HCT116 (cell line): ENCODE results near the gene SHISA2. TPM values are rescaled to one million over a fixed set of nuclear protein-coding genes. Genes with fewer than 3 reads are reported as not detected.

Source experiments
- ATAC-seq: fragments of 200-7000 bp; cut with Tn5 transposase; 2 replicates; pipeline ENCODE4 v1.9.1; 2020; ENCODE audit warnings: mild to moderate bottlenecking, moderate library complexity
- BruUV-seq: library from RNA; stranded (reverse); fragments of 400-500 nt; replicated peaks from 2 replicates; lab custom pipeline; 2021; lab: Mats Ljungman, UMichigan
- CTCF ChIA-PET: fragments of 300-600 bp; sonication (Branson Sonifier 250); formaldehyde crosslinking; loops from one replicate; lab custom pipeline; 2021; ENCODE audit warnings: antibody characterized with exemption; lab: Charles Lee
- POLR2A ChIA-PET: fragments of 300-600, 350-600 bp; sonication (Branson Sonifier 250); formaldehyde crosslinking; loops from one replicate; lab custom pipeline; 2021; ENCODE audit warnings: antibody characterized with exemption; lab: Charles Lee
- RAD21 ChIA-PET, 2 experiments: fragments of 300-600 bp; sonication (Branson Sonifier 250); formaldehyde crosslinking; loops; one replicate each; lab custom pipeline; 2023; ENCODE audit warnings: low total read pairs in 2 of 2; ENCODE audit not compliant: uncharacterized antibody in 2 of 2, unreplicated experiment in 2 of 2, low non-redundant PET in 1 of 2; lab: Charles Lee
- DNase-seq: peaks from one replicate; pipeline ENCODE4 v3.0.0-alpha.2; 2010; ENCODE audit warnings: low read depth, low spot score
- H2AFZ ChIP-seq: fragments of 200-600 bp; shearing (Covaris generic), sonication (generic); 2 replicates; pipeline ENCODE4 v1.6.1; 2017; ENCODE audit warnings: low read depth, mixed run types, mixed read lengths, antibody characterized with exemption, low read length; ENCODE audit not compliant: poor library complexity, severe bottlenecking
- H3K27ac ChIP-seq: 2 replicates; pipeline ENCODE4 v1.5.1; 2012; ENCODE audit warnings: low read depth, low read length
- H3K27me3 ChIP-seq: fragments of 200-600 bp; sonication (generic); 2 replicates; pipeline ENCODE4 v1.6.1; 2016; ENCODE audit warnings: mixed run types, low read length, mixed read lengths; ENCODE audit not compliant: insufficient read depth
- H3K36me3 ChIP-seq, 2 experiments: fragments of 200-500 bp in 1 of 2; fragments of 200-600 bp in 1 of 2; sonication (Bioruptor generic) in 1 of 2; sonication (generic) in 1 of 2; 2 replicates each; pipeline versions ENCODE4 v1.5.1 to v1.6.1; 2014 to 2016; ENCODE audit warnings: low read length in 2 of 2, inconsistent platforms in 1 of 2, mixed read lengths in 1 of 2, mixed run types in 1 of 2; ENCODE audit not compliant: insufficient read depth in 2 of 2, control insufficient read depth in 1 of 2
- H3K4me1 ChIP-seq, 2 experiments: fragments of 200-600 bp in 1 of 2; sonication (generic) in 1 of 2; 2 replicates each; pipeline versions ENCODE4 v1.5.1 to v1.6.1; 2012 to 2017; ENCODE audit warnings: low read length in 2 of 2, inconsistent platforms in 1 of 2, mild to moderate bottlenecking in 1 of 2, mixed read lengths in 1 of 2, mixed run types in 1 of 2, moderate library complexity in 1 of 2; ENCODE audit not compliant: insufficient read depth in 2 of 2, control insufficient read depth in 1 of 2
- H3K4me2 ChIP-seq: fragments of 200-600 bp; sonication (generic); 2 replicates; pipeline ENCODE4 v1.6.1; 2017; ENCODE audit warnings: mixed run types, low read length, mixed read lengths
- H3K4me3 ChIP-seq, 2 experiments: fragments of 200-600 bp in 1 of 2; sonication (generic) in 1 of 2; replicated peaks in 1 of 2; 2 replicates each; pipeline ENCODE4 v1.5.1; 2011 to 2016; ENCODE audit warnings: low read length in 2 of 2, control low read depth in 1 of 2, low read depth in 1 of 2, mild to moderate bottlenecking in 1 of 2, mixed read lengths in 1 of 2, mixed run types in 1 of 2
- H3K79me2 ChIP-seq: fragments of 200-600 bp; sonication (generic); 2 replicates; pipeline ENCODE4 v1.6.1; 2017; ENCODE audit warnings: mild to moderate bottlenecking, mixed run types, low read length, moderate library complexity, mixed read lengths; ENCODE audit not compliant: insufficient read depth
- H3K9ac ChIP-seq: fragments of 200-600 bp; sonication (generic); 2 replicates; pipeline ENCODE4 v1.6.1; 2016; ENCODE audit warnings: low read length, mixed read lengths
- H3K9me2 ChIP-seq: fragments of 200-600 bp; sonication (generic), shearing (Covaris generic); 2 replicates; pipeline ENCODE4 v1.6.1; 2017; ENCODE audit warnings: mixed run types, mild to moderate bottlenecking, moderate library complexity; ENCODE audit not compliant: insufficient read depth
- H3K9me3 ChIP-seq, 2 experiments: fragments of 200-500 bp in 1 of 2; fragments of 200-600 bp in 1 of 2; sonication (Bioruptor generic) in 1 of 2; sonication (generic) in 1 of 2; 2 replicates each; pipeline ENCODE4 v1.6.1; 2014 to 2017; ENCODE audit warnings: low read length in 2 of 2, mixed read lengths in 2 of 2, inconsistent platforms in 1 of 2, low read depth in 1 of 2, mild to moderate bottlenecking in 1 of 2, mixed run types in 1 of 2, moderate library complexity in 1 of 2; ENCODE audit not compliant: control insufficient read depth in 1 of 2, insufficient read depth in 1 of 2
- H4K20me1 ChIP-seq: fragments of 200-600 bp; sonication (generic), shearing (Covaris generic); 2 replicates; pipeline ENCODE4 v1.6.1; 2017; ENCODE audit warnings: mixed run types, mild to moderate bottlenecking, moderate library complexity; ENCODE audit not compliant: insufficient read depth
- CBX3 ChIP-seq: IDR thresholded peaks from 2 replicates; pipeline ENCODE4 v1.6.1; 2012; ENCODE audit warnings: low read depth
- EGR1 ChIP-seq: IDR thresholded peaks from 2 replicates; pipeline ENCODE4 v1.6.1; 2012; ENCODE audit warnings: low read depth
- ELF1 ChIP-seq: IDR thresholded peaks from 2 replicates; pipeline ENCODE4 v1.6.1; 2012; ENCODE audit warnings: low read depth, borderline replicate concordance
- JUND ChIP-seq: IDR thresholded peaks from 2 replicates; pipeline ENCODE4 v1.6.1; 2012
- POLR2AphosphoS5 ChIP-seq: IDR thresholded peaks from 2 replicates; pipeline ENCODE4 v1.6.1; 2011; ENCODE audit warnings: mild to moderate bottlenecking, low read depth, low read length, moderate library complexity
- RAD21 ChIP-seq: IDR thresholded peaks from 2 replicates; pipeline ENCODE4 v1.6.1; 2012; ENCODE audit warnings: low read depth, mild to moderate bottlenecking
- SP1 ChIP-seq: IDR thresholded peaks from 2 replicates; pipeline ENCODE4 v1.6.1; 2012; ENCODE audit warnings: low read depth
- ZFX ChIP-seq: fragments of 450-650 bp; IDR thresholded peaks from 2 replicates; pipeline ENCODE4 v1.6.1; 2017
- intact Hi-C: fragments of 100-400 bp; cut with micrococcal nuclease; formaldehyde crosslinking; loops from 2 replicates; pipeline ENCODE4 v1.10.0; 2022
- total RNA-seq: library from RNA; stranded (reverse); gene quantifications from one replicate; pipeline ENCODE4 v1.2.1, GENCODE V29; 2021; ENCODE audit not compliant: unreplicated experiment
- TF ChIP-seq, protein P1 (sequence below), 3 experiments: fragments of 200-600 bp in 1 of 3; sonication (generic) in 1 of 3; IDR thresholded peaks in 2 of 3; conservative IDR thresholded peaks in 1 of 3; 2 replicates each; pipeline ENCODE4 v1.5.1; 2012 to 2017; ENCODE audit warnings: low read depth in 2 of 3, low read length in 2 of 3, antibody characterized with exemption in 1 of 3, borderline replicate concordance in 1 of 3, control low read depth in 1 of 3, mild to moderate bottlenecking in 1 of 3, mixed read lengths in 1 of 3, mixed run types in 1 of 3, moderate library complexity in 1 of 3; ENCODE audit not compliant: insufficient read depth in 1 of 3
- TF ChIP-seq, protein P2 (sequence below): IDR thresholded peaks from 2 replicates; pipeline ENCODE4 v1.6.1; 2012

Gene SHISA2
- total RNA-seq, 1 experiment from 2014 or later: not detected

DNA sequence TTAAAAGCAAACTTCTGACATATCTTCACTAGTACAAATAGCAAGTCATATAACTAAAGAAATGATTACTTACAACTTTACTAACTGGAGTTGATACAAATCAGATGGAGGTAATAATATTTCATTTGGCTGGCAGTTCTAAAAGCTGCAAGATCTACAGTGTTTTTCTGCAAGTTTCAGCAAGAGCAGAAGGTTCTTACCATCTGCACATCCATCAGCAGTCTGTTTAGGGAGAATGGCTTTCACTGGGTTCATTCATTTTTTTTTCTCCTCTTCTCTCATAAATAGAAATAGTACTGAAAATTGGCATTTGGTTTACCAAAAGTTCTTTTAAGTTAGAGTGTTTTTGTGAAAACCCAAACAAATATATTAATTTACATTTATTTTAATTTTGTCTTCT is 3.1 kb upstream of the SHISA2 start:
- Histone ChIP-seq H3K79me2 (no peaks in the 10 kb centered on the region), H3K4me3 (no peak overlapping the region), H4K20me1 (no peaks in the 10 kb centered on the region), H3K9me2 (no peaks in the 10 kb centered on the region), H3K9me3 (no peaks in the 10 kb centered on the region), H3K4me1 (no peaks in the 10 kb centered on the region), H3K27ac (no peak overlapping the region), H3K36me3 (no peaks in the 10 kb centered on the region), H3K4me2 (no peak overlapping the region), H3K9ac (no peak overlapping the region), H2AFZ (no peak overlapping the region), H3K27me3 (peaks cover 37% of the 10 kb centered on the region)
- BruUV-seq: no TSS peak
- no peak for TF ChIP-seq SP1
- TF ChIP-seq POLR2AphosphoS5: no peak
- TF ChIP-seq RAD21: no peak
- TF ChIP-seq ZFX: no peak
- TF ChIP-seq, protein P1, sequence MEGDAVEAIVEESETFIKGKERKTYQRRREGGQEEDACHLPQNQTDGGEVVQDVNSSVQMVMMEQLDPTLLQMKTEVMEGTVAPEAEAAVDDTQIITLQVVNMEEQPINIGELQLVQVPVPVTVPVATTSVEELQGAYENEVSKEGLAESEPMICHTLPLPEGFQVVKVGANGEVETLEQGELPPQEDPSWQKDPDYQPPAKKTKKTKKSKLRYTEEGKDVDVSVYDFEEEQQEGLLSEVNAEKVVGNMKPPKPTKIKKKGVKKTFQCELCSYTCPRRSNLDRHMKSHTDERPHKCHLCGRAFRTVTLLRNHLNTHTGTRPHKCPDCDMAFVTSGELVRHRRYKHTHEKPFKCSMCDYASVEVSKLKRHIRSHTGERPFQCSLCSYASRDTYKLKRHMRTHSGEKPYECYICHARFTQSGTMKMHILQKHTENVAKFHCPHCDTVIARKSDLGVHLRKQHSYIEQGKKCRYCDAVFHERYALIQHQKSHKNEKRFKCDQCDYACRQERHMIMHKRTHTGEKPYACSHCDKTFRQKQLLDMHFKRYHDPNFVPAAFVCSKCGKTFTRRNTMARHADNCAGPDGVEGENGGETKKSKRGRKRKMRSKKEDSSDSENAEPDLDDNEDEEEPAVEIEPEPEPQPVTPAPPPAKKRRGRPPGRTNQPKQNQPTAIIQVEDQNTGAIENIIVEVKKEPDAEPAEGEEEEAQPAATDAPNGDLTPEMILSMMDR (IDR thresholded peaks at IDR 0.05 in 2 of 3, conservative IDR thresholded peaks at IDR 0.05 in 1 of 3; ENCODE audit: borderline replicate concordance in 1 of 3, insufficient read depth in 1 of 3, low read depth in 2 of 3, low read length in 2 of 3): no peak
- TF ChIP-seq ELF1: no peak
- no peak for TF ChIP-seq EGR1
- TF ChIP-seq, protein P2, sequence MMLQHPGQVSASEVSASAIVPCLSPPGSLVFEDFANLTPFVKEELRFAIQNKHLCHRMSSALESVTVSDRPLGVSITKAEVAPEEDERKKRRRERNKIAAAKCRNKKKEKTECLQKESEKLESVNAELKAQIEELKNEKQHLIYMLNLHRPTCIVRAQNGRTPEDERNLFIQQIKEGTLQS: no peak
- TF ChIP-seq JUND: no peak
- no peak for TF ChIP-seq CBX3
- DNase-seq (no peak), ATAC-seq (no peak)
- RAD21 ChIA-PET: no interaction called here
- intact Hi-C loops: no loop called here
- POLR2A ChIA-PET: no interaction called here
- CTCF ChIA-PET: no interaction called here
